HepG2 (cell line): ENCODE measurements around the gene SLC25A51. TPM values are rescaled to one million over a fixed set of nuclear protein-coding genes. Genes with fewer than 3 reads are reported as not detected.

Source experiments
- ATF7-NPFF ChIP-seq: sonication (generic); formaldehyde crosslinking; IDR thresholded peaks from 2 replicates; pipeline ENCODE4 v1.8.1; 2023; ENCODE audit warnings: mild to moderate bottlenecking, low read depth, missing genetic modification reagents, moderate library complexity
- ATM ChIP-seq: fragments of 450-650 bp; IDR thresholded peaks from 2 replicates; pipeline ENCODE4 v1.7.1; 2017; ENCODE audit warnings: mild to moderate bottlenecking, borderline replicate concordance
- FOSL1 ChIP-seq: sonication (generic); formaldehyde crosslinking; IDR thresholded peaks from 2 replicates; pipeline ENCODE4 v1.9.0; 2021; ENCODE audit warnings: missing genetic modification reagents, borderline replicate concordance
- HOXA5 ChIP-seq: sonication (generic); formaldehyde crosslinking; IDR thresholded peaks from 2 replicates; pipeline ENCODE4 v1.4.0; 2020; ENCODE audit warnings: missing genetic modification reagents
- IKZF5 ChIP-seq: IDR thresholded peaks from 2 replicates; pipeline ENCODE4 v1.6.1; 2018; ENCODE audit warnings: missing genetic modification reagents, mild to moderate bottlenecking, missing compliant biosample characterization
- KDM5A ChIP-seq: fragments of 200-600 bp; sonication (generic); IDR thresholded peaks from 2 replicates; pipeline ENCODE4 v1.7.0; 2018; ENCODE audit warnings: antibody characterized with exemption, mild to moderate bottlenecking, low read length, borderline replicate concordance
- PHF8 ChIP-seq: sonication (generic); formaldehyde crosslinking; IDR thresholded peaks from 2 replicates; pipeline ENCODE4 v1.5.0; 2020; ENCODE audit warnings: missing genetic modification reagents
- RBM39 ChIP-seq: fragments of 200-400 bp; formaldehyde crosslinking; IDR thresholded peaks from one replicate; pipeline ENCODE4 v1.6.1; 2018; ENCODE audit warnings: antibody characterized with exemption, mild to moderate bottlenecking, low read depth, low read length; ENCODE audit not compliant: poor library complexity, severe bottlenecking
- RORA ChIP-seq: sonication (generic); formaldehyde crosslinking; IDR thresholded peaks from 2 replicates; pipeline ENCODE4 v1.5.0; 2020; ENCODE audit warnings: mild to moderate bottlenecking, missing genetic modification reagents, moderate library complexity
- RXRA ChIP-seq: sonication (generic); formaldehyde crosslinking; IDR thresholded peaks from 2 replicates; pipeline ENCODE4 v1.5.1; 2020; ENCODE audit warnings: missing genetic modification reagents
- SIN3B ChIP-seq: fragments of 150-350 bp; IDR thresholded peaks from 2 replicates; pipeline ENCODE4 v1.6.1; 2014; ENCODE audit warnings: low read length
- SP2 ChIP-seq: sonication (generic); formaldehyde crosslinking; IDR thresholded peaks from 2 replicates; pipeline ENCODE4 v1.5.1; 2020; ENCODE audit warnings: mild to moderate bottlenecking, missing genetic modification reagents
- WIZ ChIP-seq: sonication (generic); formaldehyde crosslinking; IDR thresholded peaks from 2 replicates; pipeline ENCODE4 v1.5.1; 2020; ENCODE audit warnings: mild to moderate bottlenecking, missing genetic modification reagents
- ZGPAT ChIP-seq: IDR thresholded peaks from 2 replicates; pipeline ENCODE4 v1.6.1; 2016; ENCODE audit warnings: mild to moderate bottlenecking
- ZNF138 ChIP-seq: sonication (generic); formaldehyde crosslinking; IDR thresholded peaks from 2 replicates; pipeline ENCODE4 v1.5.0; 2020; ENCODE audit warnings: mild to moderate bottlenecking, low read depth, missing genetic modification reagents
- ZNF362 ChIP-seq: sonication (generic); formaldehyde crosslinking; IDR thresholded peaks from 2 replicates; pipeline ENCODE4 v1.4.0; 2020; ENCODE audit warnings: missing genetic modification reagents, mild to moderate bottlenecking, borderline replicate concordance
- ZNF367 ChIP-seq: sonication (generic); formaldehyde crosslinking; IDR thresholded peaks from 2 replicates; pipeline ENCODE4 v1.4.0; 2020; ENCODE audit warnings: missing genetic modification reagents, borderline replicate concordance
- ZNF446 ChIP-seq: sonication (generic); formaldehyde crosslinking; IDR thresholded peaks from 2 replicates; pipeline ENCODE4 v1.5.0; 2020; ENCODE audit warnings: mild to moderate bottlenecking, missing genetic modification reagents
- ZNF496 ChIP-seq: sonication (generic); formaldehyde crosslinking; IDR thresholded peaks from 2 replicates; pipeline ENCODE4 v1.8.1; 2023; ENCODE audit warnings: mild to moderate bottlenecking, moderate library complexity, missing genetic modification reagents; ENCODE audit not compliant: insufficient replicate concordance
- ZNF564 ChIP-seq: sonication (generic); formaldehyde crosslinking; IDR thresholded peaks from 2 replicates; pipeline ENCODE4 v1.8.1; 2023; ENCODE audit warnings: mild to moderate bottlenecking, missing genetic modification reagents
- ZNF577 ChIP-seq: sonication (generic); formaldehyde crosslinking; IDR thresholded peaks from 2 replicates; pipeline ENCODE4 v1.4.0; 2020; ENCODE audit warnings: mild to moderate bottlenecking, low read depth, missing genetic modification reagents, borderline replicate concordance
- ZNF687 ChIP-seq: sonication (generic); formaldehyde crosslinking; IDR thresholded peaks from 2 replicates; pipeline ENCODE4 v1.5.1; 2020; ENCODE audit warnings: mild to moderate bottlenecking, missing genetic modification reagents, moderate library complexity
- polyA plus RNA-seq, 8 experiments: library from polyadenylated mRNA; depleted of rRNA in 3 of 8; stranded (reverse) in 7 of 8; unstranded in 1 of 8; fragments of >200 nt; fragmentation: Illumina TruSeq in 4 of 8; extraction: Trizol in 4 of 8; gene quantifications; 2 replicates each; pipeline versions ENCODE4 v1.2.1 to v1.2.3, GENCODE V29; 2011 to 2016; ENCODE audit warnings: low read depth in 4 of 8, missing spikeins in 1 of 8, mixed read lengths in 1 of 8; ENCODE audit not compliant: insufficient read depth in 1 of 8
- total RNA-seq, 5 experiments: library from RNA; depleted of rRNA; stranded (reverse); fragments of >200 nt; fragmentation: Illumina TruSeq; extraction: Trizol; gene quantifications; 2 replicates each; pipeline ENCODE4 v1.2.3, GENCODE V29; 2016; ENCODE audit warnings: low read depth in 1 of 5

SLC25A51 gene
- total and polyA plus RNA-seq, 2 of the 13 experiments (the other 11 are each of a cell fraction or from before 2014, with no cell fraction given), result 14.6 to 37.7 TPM

GRCh38 chr9:37913480-37914153 lies 9.7 kb upstream of the SLC25A51 start (continued):
- TF ChIP-seq ZNF138 (CRISPR knock-in tag), result no peak
- TF ChIP-seq HOXA5 (CRISPR knock-in tag), result no peak
- no peak for TF ChIP-seq WIZ (CRISPR knock-in tag)
- TF ChIP-seq ZNF496 (CRISPR knock-in tag), result no peak
- TF ChIP-seq SIN3B, result no peak
- TF ChIP-seq ZGPAT (CRISPR knock-in tag), result peak; percentile 51; the same call in 1 of the 2 replicates
- TF ChIP-seq RXRA (CRISPR knock-in tag), result peak; percentile 16; the same call in 1 of the 2 replicates
- no peak for TF ChIP-seq ZNF577
- no peak for TF ChIP-seq SP2
- TF ChIP-seq RBM39, result no peak
- no peak for TF ChIP-seq ZNF564
- TF ChIP-seq FOSL1, result no peak
- TF ChIP-seq ATF7-NPFF (CRISPR knock-in tag), result 0 out of 2 replicates have a peak, but pooled peaks have one; percentile 16
- TF ChIP-seq ZNF687, result peak; percentile 57
- TF ChIP-seq KDM5A, result no peak
- TF ChIP-seq ZNF446, result no peak
- TF ChIP-seq IKZF5, result no peak
- no peak for TF ChIP-seq ATM
- no peak for TF ChIP-seq RORA (CRISPR knock-in tag)
- TF ChIP-seq ZNF367 (CRISPR knock-in tag), result no peak
- no peak for TF ChIP-seq ZNF362 (CRISPR knock-in tag)
- peak; percentile 19; the same call in 1 of the 2 replicates for TF ChIP-seq PHF8
